Omental fat pad (tissue), 4 donors: ENCODE measurements around the gene STMP1. TPM values are rescaled to one million over a fixed set of nuclear protein-coding genes. Genes with fewer than 3 reads are reported as not detected.

Experiments used
- ATAC-seq: fragments of 150-250 bp; one replicate; pipeline ENCODE4 v1.9.1; 2016; ENCODE audit warnings: mild to moderate bottlenecking, moderate library complexity; ENCODE audit not compliant: low FRiP score
- DNase-seq: peaks from one replicate; pipeline ENCODE4 v3.0.0-alpha.2; 2019; ENCODE audit warnings: low spot score
- total RNA-seq, 4 donors: library from RNA; depleted of rRNA; stranded (reverse); fragments of >200 nt; gene quantifications; one replicate each; pipeline ENCODE4 v1.1.0, GENCODE V29; 2016
- TF ChIP-seq, protein P1 (sequence below), 3 donors: fragments of 450-650 bp; IDR thresholded peaks; one replicate each; pipeline ENCODE4 v1.5.1; 2016 to 2017; ENCODE audit warnings: antibody characterized with exemption in 3 of 3, mild to moderate bottlenecking in 3 of 3, moderate library complexity in 2 of 3

STMP1 gene
- total RNA-seq, 4 donors from 2014 or later = 9.4 to 26.8 (median 14.3) TPM

DNA sequence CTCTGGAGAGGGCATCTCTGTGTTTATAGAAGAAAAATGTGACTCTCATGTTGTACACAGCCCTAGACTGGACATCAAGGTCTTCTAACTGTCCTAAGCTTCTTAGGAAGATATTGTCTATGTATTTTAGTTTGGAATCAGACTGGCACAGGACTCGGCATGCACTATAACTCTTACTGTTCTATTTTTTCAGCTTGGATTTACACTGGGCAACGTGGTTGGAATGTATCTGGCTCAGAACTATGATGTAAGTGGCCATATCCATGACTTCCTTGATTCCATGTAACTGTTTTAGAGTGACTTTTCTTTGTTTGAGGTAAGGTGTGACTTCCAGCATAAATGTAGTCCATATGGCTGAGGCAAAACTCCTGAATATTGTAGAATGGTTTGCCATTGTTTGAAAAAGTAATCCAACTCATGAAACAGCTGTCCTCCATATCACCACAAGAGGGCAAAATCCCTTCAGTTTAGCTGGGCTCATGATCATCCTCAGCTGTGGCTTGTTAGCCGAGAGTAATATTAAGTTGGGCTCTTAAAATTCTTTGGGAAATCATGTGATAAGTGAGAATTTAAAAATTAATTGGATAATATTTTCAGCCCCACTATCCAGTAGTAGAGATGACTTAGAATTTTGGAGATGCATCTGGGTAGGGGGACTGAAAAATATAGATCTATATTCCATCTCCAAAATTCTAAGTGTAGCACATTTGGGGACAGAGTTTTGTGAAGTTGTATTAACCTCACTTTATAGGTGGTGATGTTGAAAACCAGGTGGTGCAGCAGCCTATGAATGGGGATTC lies 10.4 kb downstream of the STMP1 start:
- DNase-seq (no peak), ATAC-seq (peak; percentile 62)
- TF ChIP-seq, protein P1, sequence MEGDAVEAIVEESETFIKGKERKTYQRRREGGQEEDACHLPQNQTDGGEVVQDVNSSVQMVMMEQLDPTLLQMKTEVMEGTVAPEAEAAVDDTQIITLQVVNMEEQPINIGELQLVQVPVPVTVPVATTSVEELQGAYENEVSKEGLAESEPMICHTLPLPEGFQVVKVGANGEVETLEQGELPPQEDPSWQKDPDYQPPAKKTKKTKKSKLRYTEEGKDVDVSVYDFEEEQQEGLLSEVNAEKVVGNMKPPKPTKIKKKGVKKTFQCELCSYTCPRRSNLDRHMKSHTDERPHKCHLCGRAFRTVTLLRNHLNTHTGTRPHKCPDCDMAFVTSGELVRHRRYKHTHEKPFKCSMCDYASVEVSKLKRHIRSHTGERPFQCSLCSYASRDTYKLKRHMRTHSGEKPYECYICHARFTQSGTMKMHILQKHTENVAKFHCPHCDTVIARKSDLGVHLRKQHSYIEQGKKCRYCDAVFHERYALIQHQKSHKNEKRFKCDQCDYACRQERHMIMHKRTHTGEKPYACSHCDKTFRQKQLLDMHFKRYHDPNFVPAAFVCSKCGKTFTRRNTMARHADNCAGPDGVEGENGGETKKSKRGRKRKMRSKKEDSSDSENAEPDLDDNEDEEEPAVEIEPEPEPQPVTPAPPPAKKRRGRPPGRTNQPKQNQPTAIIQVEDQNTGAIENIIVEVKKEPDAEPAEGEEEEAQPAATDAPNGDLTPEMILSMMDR (IDR thresholded peaks at IDR 0.05) = peak in 1 of 3 donors; percentile 47

DNA sequence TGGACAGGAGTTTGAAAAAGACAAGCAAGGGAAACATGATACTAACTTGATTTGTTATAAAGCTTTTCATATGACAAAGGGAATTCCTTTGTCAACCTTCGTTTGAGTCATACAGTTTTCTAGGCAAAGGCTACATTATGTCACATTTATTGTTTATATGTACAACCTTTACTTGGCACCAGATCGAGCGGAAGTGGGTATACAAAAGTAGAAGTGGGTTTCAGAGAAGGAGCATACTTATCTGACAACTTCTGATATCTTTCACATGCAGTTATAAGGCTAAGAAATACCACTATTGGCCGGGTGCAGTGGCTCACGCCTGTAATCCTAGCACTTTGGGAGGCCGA lies 11.0 kb downstream of the STMP1 start:
- TF ChIP-seq, protein P1 (IDR thresholded peaks at IDR 0.05) = no peak
- no peak for DNase-seq
- no peak for ATAC-seq

DNA sequence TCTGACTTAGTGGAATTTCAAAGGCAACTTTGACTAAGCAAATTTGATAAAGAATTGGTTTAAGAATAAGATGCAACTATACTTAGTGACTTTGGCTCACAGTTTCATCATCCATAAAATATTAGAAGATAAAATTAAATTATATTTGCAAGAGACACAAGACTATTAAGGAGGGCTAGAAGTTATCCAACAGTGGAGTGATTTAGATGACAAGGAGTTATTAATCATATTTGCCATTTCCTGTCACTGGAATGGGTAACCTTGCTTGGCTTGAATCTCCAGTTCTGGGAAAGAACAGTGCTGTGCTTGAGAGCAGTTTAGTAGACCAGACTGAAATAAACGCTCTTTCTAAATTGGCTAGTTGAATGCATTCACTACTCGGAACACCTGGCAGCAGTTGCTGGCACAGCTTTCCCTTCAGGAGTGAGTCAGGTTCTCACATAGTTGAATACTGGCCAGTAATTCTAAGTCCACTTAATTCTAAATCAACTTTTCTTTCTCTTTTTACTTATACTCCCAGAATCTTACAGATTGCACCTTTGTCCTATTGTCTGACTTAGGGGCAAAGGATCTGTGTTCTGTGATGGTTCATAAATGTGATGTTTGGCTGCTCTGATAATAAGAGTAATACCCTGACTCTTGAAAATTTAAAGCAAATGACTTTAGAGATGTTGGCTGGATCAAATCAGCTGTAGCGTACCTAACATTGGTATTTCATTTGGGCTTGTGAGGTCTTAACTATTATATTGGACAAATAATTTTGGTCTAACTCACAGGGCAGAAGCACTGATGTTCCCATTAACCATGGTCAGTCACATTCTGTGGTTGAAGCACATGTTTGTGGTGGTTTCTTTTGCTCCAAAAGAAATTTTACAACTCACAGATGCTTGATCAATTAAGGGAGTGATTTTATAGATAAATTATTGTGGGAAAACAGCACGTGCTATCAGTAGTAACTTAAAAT lies 16.6 kb downstream of the STMP1 start:
- ATAC-seq (peak; percentile 94), DNase-seq (no peak)
- TF ChIP-seq, protein P1 (IDR thresholded peaks at IDR 0.05) = no peak

DNA sequence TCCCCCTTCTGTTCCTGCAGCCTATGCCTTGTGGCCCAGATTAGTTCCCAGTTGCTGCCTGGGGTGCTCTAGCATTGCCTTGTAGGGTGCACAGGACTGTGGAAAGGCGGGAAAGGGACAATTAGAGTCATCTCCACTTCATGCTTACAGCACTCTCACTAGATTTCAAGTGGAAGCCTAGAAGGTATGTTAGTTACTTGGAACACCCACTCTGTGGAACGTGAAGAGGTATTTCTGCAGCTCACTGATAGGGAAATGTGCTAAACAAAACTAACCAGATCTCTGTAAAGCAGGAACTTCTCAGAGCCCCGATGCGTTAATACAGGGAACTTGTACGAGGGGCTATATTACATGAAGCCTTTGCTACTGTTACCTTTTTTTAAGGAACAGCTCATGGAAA lies 19.4 kb downstream of the STMP1 start:
- no peak for DNase-seq
- TF ChIP-seq, protein P1 (IDR thresholded peaks at IDR 0.05) = no peak
- no peak for ATAC-seq

DNA sequence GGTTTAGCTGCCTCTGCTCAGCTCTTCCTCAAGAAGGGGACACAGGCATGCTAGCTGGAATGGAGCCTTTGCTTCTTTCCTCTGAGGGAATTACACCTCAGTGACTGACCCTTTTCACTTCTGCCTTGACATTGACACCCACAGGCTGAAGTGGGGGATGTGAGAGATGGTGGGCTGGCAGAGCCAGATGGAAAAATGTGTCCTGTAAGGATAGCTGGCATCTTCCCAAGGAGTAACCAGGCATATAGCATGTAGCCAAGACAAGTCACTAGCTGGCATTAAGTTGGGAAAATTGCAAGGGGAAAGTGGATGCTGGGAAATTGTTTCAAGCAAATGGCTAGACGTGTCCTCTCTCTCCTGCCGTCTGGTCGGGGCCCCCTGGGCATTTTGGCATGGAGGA lies 19.9 kb downstream of the STMP1 start:
- TF ChIP-seq, protein P1 (IDR thresholded peaks at IDR 0.05) = no peak
- ATAC-seq (no peak), DNase-seq (no peak)

DNA sequence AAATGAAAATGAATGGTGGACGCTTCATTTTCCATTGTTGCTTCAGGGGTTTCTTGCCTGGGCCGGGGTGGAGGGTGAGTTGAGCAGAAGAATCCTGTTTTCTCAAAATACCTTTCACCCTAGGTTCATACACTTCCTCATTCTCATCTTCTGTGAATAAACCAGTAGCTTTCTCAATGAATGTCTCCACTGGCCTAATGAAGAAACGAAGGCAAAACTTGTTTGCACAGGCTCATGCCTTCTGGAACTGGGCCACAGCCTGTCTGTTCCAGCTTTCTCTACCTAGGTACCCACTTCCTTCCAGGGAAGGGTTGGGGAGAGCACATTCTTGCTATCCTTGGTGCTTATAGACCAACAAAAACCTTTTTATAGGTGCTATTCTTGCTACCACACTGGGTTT lies 21.3 kb downstream of the STMP1 start:
- TF ChIP-seq, protein P1 (IDR thresholded peaks at IDR 0.05) = no peak
- DNase-seq = no peak
- no peak for ATAC-seq
